ENCODE measurements around the gene MAP3K21. TPM values are rescaled to one million over a fixed set of nuclear protein-coding genes. Genes with fewer than 3 reads are reported as not detected.

Gene MAP3K21
- total and polyA plus RNA-seq, 2 of the 8 experiments (the other 6 are each of a cell fraction or from before 2014, with no cell fraction given): 21.2 to 21.8 TPM

DNA sequence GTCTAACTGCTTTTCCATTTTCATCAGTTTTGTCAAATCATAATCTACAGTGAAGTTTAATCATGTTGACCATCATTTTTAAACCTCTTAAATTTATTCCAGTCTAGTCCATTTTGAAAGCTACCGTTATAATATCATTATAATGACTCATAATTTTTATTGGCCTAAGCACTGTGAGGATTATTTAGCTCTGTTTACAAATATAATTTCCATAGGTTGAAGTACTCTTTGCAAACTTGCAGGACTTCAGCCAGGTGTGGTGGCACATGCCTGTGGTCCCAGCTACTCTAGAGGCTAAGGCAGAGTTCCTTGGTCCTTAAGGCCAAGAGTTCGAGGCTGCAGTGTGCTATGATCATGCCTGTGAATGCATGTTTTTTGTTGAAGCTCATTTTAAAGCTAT is 54.3 kb downstream of the MAP3K21 start (continued):
- TF ChIP-seq BRCA1 (IDR thresholded peaks at IDR 0.05; ENCODE audit: low read depth, low read length) (no peak), SIN3A (conservative IDR thresholded peaks at IDR 0.05 in 1 of 2, IDR thresholded peaks at IDR 0.05 in 1 of 2; ENCODE audit: low read depth in 1 of 2, low read length in 2 of 2) (no peak), RBBP5 (IDR thresholded peaks at IDR 0.05; ENCODE audit: borderline replicate concordance, low read depth, low read length) (no peak), RXRA (IDR thresholded peaks at IDR 0.05; ENCODE audit: insufficient read depth, low read depth, low read length) (no peak), SIX5 (IDR thresholded peaks at IDR 0.05; ENCODE audit: low read depth, low read length) (no peak), FOSL1 (IDR thresholded peaks at IDR 0.05; ENCODE audit: insufficient read depth, low read depth, low read length) (no peak)

Data from H1 (cell line).